ENCODE data around the gene TRABD2B.

The TRABD2B gene

DNA sequence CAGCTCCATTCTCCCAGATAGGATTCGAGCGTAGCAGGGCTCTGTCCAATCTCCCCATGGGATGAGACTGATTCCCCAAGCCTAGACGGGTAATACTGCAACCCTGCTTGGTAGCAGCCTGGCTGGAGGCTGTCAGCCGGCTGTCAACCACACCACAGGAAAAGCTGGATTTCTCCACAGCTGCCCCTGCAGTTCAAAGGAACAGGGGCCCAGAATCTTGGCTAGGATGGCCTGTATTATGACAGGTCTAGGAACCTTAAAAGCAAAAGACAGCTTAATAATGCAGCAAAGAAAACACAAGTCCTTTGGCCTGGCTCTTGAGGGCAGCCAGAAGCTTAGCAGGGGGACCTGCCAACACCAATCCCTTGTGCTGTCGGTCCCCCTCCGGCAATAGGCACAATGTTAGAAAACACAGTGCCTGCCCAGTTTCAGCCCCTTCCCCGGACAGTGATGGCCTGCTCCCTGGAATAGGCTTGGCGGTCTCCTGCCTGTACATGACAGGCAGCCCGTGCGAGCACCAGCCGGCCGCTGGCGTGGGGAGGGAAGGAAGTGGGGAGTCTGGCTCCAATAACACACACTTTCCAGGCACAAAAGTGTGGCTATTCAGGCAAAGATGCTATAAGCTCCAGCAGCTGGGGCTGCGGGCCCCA is 90.5 kb downstream of the TRABD2B start:
- no peak for DNase-seq

DNA sequence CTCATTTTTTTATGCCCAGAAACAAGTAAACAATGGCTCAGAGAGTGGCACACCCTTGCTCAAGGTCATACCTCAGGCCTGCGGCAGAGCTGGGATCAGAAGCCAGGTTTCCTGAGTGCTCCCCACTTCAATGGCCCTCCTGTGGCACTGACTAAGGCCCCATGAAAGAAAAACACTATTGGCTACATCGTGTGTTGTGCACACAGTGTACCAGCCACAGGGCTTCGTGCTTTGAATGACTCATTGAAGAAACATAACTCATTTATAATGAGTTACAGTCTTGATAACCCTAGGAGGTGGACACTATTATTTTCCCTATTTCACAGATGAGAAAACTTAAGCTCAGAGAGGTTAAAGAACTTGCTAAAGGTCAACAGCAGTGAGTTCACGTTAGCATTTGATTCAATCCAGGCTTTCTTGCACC is 91.2 kb downstream of the TRABD2B start:
- no peak for DNase-seq

DNA sequence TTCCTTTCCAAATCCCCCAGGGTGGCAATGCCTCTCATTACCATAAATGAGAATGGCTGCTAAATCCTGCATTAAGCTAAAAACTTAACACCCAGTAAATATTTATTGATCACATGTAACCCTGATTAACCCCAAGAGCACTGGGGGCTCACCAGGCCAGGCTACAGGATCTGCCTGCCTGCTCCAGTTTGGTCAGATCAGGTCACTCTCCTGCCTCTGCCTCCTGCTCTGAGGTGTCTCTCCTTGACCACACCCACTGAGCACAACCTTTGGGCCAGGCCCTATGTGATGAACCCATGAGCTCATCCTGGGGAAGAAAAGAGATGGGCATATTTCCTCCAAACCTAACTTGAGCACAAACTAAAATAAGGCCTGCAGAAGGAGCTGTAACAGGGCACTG is 93.5 kb downstream of the TRABD2B start:
- DNase-seq, result no peak

DNA sequence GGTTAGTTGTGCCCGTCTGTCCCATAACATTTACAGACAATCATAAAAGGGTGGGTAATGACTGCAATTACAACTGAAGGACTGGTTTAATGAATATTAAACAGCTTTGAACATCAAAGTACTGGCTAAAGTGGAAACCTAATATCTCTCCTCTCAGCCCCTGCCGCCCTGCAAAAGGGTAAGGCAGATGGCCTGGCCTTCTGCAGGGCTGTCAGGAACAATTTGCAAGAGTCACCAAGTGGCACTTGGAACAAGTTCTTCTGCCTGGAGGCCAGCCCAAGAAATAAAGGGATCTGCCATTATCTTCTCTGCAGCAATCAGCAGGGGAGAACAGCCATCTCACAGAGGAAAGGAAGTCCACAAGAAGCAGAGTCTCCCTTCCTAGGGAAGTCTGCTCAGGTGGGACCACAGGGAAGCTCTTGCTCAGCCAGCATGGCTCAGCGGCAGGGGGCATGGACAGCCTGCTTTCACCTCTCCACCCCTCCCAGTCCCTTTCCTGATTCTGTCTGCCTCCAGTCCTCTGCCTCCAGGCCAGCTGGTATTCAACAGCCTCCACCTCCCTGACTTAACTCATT is 96.1 kb downstream of the TRABD2B start:
- DNase-seq, result no peak

DNA sequence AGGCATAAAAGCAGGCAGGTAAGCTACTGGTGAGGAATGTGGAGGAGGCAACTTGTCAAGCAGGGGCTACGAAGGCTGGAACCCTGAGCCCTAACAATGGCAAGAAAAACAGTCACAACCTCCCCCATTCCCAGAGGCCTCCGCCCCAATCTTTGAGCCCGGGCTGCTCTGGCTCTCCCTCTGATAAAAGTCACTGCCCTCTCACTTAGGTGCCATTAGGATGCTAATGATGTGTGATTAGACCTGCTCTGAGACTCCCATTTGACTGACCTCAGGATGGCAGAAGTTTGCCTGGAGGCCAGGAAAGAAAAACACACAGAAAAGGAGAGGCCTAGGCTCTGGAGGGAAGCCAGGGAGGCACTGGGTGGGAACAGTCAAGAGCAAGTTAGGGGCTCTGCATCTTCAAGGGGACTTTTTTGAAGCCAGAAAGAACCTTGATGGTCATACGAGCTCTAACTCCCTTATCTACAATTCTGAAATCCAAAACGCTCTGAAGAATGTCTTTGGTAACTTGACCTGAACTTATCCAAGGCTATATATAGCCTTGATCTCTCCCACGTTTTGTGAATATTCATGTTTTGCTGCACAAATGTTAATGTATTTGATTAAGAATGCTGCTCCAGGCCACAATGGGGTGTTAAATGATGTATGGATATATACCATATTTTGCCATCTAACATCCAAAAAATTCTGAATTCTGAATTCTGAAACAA is 98.9 kb downstream of the TRABD2B start:
- no peak for DNase-seq

DNA sequence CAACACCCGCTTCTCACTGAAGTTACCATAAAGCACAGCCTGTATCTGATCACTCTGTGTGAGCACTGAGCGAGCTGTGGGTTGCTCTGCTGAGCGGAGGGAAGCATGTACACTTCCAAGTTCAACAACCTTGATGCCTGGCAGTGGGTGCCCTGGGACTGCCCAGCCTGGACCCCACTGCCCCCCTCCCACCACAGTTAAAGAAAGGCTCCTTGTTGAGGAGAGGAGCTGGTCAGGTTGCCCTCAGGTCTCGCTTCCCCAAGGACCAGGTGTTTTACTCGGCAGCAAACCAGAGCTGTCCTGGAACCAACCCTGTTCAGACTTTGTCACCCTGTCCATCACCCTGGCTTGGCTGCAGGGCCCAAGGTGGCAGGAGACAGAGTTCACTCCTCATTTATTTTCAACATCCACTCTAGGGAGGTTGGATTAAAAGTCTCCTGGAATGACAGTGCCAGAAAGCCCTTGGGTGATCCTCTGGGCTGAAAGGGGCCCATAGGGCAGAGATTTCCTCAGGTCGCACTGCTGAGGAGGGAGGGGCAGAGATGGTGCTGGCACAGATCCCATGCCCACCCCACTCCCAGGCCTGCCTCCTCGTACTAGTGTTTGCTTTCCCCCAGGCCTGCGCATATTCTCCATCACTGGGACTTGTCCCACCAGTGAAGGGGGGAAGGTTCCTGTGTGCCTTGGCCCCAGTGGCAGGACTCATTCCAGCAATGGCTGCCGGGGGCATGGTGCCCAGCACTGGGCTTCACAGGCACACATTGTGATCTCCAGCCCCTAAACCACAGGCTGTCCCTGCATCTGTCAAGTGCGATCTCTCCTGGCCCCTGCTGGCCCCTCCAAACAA is 101.7 kb downstream of the TRABD2B start:
- no peak for DNase-seq

DNA sequence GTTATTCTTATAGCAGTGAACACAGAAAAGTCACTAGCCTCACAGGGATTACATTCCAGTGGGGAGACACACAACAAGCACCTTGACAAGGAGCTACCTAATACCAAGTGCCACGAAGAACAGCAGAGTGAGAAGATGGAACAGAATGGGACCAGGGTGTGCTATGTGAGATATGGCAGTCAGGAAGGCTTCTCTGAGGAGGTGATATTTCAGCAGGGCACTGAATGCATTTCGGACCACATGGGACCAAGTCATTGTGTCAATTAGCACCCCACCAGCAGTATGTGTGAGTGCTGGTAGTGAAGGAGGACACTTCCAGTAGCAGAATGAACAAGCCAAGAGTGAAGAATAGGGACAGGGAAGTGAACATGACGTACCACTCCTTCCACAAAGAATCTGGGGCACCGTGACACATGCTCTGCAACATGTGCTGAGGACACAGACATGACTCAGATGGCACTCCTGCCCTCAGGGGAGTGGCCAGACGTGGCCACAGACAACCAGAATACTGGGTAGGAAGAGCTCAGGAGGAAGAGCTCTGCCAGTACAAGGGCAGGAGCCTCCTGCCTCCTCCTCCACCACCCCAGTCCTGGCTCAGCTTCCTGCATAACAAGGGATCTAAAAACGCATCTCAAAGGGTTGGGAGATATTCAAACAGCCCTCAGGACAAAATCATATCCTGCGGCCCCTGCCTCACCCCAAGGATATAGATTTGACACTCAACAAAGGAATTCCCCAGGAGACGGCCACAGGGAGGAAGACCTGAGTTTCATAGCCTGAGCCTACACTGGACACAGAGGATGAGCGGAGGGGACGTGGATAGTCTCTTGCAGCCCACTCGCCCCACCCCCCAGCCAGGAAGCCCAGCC is 102.5 kb downstream of the TRABD2B start:
- DNase-seq, result no peak

DNA sequence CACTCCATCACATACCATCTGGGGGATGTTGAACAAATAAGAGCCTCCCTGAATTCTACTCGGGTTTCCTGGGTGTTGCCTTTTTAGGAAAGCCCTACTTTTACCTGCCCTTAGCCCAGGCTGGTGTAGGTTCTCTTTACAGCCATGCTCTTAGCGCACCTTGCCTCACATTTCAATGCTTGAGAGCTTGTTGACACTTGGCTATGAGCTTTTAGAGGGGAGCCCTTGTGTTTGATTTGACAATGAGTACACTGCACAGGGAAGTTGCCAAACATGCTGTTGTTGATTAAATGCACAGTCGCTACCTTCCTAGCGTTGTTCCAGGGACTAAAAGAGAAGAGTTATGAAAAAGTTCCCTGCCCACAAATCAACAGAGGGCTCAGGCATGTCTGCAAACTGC is 103.8 kb downstream of the TRABD2B start:
- DNase-seq, result no peak

DNA sequence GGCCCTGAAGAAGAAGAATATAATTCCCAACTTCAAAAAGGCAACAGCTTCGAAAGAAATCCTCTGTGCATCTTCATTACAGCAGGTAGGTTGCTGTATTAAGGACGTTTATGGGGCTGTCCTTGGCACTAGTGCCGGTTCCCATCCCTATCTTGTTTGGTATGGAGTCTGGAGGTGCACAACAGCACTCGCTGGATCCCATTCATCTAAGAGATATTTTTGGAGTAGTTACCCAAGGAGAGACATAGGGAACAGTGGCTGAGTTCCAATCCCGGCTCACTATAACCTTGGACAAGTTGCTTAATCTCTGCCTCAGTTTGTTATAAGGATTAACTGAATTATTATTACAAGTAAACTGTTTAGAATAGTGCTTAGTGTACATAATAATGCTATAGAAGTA is 106.4 kb downstream of the TRABD2B start:
- DNase-seq, result no peak

DNA sequence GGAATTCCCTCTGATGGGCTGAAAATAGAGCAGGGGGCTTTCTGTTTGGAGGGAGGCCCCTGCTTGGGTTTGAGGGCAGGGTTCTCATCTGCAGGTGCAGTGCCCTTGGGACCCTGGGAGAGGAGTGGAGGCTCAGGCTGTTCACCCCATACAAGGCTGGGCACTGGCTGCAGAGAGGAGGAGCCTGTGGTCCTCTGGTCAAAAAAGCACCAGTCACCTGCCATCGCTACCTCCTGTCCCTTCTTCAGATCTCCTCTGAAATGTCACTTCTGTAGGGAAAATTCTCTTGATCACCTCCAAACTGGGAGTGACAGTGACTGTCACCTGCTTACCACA is 108.9 kb downstream of the TRABD2B start:
- no peak for DNase-seq

DNA sequence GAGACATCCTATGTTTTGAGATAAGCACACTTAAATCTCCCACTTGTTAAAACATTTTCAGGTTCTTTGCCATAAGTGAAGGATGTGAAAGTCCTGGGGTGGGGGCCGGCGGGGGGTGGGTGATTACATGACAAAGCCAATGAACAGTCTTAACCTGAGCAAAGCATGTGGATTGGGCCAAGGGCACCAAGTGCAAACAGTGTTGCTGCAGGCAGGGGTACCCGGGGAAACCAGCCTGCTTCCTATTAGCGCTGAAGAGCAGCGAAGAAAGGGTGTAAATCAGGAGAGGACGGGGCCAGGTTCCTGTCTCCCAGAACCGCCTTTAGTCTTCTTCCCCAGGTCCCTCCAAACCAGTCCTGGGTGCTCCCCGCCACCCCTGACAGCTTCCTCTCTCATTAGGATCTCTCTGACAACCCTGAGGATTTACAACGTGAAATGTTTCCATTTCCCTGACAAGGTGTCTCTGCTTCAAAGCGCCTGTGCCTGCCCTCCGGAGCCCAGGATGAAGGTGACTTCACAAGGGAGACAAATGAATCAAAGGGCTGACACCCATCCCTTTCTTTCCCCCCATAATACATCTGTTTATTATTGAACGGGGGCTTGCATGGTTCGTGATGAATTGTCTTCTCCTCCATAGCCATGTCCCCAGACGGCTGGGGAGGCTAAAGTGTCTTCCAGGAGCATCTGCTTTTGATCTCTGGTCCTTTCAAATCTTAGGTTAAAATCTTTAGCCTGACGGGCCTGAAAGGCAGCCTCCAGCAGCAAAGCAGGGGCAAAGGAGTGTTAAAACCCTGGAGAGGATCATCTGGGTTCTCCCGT is 109.5 kb downstream of the TRABD2B start:
- DNase-seq, result no peak

DNA sequence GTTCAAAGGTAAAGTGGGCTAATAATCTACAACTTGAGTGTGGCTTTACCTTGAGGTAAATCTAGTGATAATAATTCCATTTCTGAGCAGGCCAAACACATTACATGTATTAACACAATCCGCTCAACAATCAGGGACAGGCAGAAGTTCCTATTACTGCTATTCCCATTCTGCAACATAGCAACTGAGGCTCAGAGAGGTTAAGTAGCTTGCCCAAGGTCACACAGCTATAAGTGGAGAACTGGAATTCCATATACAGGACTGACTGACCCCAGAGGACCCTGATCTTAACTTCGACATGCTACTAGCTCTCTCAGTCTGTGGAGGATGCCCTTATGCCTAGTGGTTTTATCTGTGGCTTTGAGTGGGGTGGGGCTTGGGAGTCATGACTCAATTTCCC is 110.1 kb downstream of the TRABD2B start:
- no peak for DNase-seq

DNA sequence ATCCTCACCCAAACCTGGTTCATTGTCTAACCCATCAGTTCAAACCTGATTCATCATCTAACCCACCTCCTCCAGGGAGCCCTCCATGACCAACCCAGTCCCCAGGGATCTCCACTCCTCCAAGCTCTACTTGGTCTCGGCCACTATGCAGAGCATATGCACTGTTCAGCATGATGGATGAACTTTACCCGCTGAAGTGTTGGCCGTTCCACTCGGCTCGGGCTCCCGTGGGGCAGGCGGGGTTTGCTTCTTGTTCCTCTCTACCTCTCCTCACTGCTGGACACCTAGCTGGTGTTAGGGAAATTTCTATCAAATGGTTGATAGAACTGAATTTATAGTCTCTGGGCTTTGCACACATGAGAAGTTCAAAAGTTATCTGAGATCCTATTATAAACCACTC is 111.0 kb downstream of the TRABD2B start:
- DNase-seq, result no peak

DNA sequence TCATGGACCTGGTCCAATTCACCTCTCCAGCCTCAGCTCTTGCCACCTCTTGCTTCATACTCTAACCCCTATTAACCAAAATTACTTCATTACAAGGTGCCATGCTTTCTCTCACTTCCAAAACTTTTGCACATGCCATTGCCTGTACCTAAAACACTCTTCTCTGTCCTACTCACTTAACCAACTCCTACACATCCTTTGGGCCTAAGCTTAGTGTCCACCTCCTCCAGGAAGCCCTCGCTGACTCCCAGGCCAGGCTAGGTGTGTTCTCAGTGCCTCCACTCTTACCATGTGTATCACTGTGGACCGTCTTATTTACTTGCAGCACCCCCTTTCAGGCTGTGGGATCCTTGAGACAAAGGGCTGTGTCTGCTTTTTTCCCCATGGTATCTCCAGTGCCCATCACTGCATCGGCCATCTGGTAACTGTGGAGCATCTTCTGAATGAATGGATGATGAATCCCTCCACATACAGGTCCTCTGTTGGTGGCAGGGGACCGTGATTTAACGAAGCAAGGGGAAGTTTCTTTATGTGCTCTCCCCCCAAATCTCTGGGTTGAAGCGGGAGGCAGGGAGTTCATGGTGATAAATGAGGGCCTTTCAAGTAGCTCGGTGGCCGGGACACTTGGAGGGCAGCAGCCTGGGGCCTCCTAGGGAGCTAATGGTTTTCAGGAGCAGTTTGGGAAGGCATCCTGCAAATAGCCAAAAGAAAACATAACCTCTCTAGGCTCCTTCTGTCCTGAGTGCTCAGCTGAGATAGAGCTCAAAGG is 111.9 kb downstream of the TRABD2B start:
- DNase-seq, result no peak

DNA sequence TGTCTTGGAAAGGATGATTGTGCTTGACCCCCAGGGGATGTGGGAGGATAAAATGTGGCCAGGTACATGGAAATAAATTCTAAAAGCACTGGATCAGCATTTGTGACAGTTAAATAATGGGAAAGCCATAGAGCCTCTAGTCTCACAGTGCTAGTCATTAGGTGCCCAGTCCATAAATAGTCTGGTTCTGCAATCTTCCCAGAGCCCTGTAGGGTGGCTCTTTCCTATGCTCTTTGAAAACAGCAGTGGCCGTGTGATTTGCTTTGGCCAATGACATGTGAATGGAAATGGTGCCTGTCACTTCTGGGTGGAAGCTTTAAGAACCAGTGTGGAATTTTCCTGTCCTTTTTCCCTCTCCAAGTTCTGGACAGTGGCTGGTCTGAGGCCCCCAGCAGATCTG is 113.2 kb downstream of the TRABD2B start:
- no peak for DNase-seq

DNA sequence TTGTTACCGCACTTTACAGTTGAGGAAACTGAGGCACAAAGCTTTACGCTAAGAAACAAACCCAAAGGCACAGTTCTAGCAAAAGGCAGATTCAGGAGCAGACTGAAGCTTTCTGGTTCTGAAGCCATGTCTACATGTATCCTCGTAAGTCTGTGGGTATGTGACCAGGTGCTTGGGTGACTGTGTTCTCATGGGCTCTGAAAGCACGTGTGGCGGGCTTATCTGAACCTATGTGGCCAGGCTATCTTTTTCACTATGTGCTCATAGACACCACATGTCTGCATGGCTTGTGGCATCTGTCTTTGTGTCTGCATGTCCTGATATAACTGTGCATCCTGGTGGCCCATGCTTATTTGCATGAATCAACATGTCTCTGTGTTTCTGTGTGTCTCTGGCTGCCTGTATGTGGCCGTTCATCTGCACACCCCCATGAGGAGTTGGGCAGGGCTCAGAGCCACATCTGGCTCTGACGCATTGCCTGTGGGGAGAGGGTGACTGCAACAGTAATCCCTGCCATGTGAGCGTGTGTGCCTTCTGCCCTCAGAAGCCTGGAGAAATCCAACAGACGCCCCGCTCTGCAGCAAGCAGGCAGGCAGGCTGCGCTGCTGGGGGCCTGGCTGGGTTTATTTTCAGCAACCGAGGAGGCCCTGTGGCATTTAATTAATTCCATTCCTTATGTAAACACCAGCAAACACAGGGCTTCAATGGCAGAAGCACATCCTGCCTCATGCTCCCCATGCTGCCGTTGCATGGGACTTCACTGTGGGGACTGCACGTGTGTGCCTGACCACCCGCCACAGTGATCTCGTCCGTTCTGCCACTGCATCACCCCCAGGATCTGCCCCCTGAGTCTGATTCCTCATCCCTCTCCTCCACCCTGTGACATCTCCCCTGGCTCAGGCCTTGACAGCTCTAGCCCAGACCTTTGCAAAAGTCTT is 115.4 kb downstream of the TRABD2B start:
- DNase-seq, result no peak

DNA sequence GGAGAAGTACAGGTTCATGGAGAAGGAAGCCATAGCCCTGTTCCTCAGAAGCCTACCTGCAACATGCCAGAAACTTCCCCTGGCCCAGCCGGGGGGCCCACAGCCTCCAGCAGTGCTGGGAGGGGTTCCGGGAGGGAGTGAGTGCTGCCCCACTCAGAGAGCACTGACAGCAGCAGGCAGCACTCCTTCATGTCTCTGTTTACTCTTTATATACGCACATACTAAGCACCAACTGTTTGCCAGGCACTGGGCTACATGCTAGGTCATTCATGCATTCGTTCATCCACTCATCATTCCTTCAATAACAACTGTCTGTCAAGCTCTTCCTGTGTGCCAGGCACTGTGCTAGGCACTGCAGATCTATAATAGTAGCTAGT is 120.6 kb downstream of the TRABD2B start:
- no peak for DNase-seq

DNA sequence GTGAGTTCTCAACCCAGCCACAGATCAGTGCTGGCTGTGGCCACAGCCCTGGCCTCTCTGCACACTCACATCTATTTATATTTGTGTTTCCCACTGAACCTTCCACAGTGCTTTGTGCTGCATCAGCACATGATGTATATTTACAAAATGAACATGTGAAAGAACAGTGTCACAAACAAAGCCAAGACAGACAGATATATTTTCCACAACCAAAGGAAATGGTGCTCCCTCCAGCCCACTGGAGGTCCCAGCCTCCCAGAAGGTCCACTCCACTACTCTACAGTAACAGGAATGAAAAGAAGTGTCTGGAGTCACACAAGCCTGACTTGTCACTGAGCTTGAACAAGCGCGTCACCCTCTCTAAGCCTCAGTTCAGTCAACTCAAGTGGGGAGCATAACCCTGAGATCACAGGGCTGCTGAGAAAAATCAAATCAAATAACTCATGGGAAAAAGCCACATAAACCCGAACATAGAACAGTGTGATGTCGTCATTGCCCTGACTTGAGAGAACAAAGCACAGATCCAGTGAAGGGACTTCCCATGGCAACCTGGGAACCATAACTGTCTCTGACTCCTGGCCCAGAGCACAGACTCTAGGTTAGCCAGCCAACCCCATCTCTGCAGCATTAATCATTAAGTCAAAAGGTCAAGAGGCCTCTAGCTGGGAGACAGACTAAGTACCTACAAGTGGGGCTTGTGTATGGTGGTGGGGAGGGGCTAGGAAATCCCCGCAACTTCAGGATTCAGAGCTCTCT is 121.2 kb downstream of the TRABD2B start:
- no peak for DNase-seq

DNA sequence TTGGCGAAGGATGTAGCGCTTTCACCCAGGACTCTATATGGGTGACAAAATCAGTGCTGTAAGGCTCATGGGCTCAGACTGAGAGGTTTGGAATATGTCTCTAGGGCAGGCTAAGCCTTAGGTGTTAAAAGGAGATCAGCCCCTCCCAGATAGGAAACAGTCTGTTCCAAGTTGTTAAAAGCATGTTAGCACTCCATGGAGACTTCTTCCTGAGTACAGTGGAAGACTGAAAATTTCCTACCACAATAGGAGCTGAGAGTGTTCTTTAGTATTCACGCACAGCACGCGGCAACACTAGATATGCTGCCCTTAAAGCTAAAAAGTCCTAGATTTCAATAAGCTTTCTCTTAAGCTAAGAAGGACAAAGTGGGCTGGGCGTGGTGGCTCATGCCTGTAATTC is 122.1 kb downstream of the TRABD2B start:
- DNase-seq, result no peak

Measured in stimulated activated CD4-positive, alpha-beta T cell treated with anti-CD3 and anti-CD28 coated beads, Interleukin-12 subunit alpha, Interleukin-12 subunit beta, amount 100 ng/mL, for 4 hours (primary cell).